Measurements from ENCODE around the gene C19orf25.
A peak's percentile ranks its signal among the peaks of the same experiment; 100 is the strongest.

The C19orf25 gene

GRCh38 chr19:1518471-1518870 lies 39.5 kb upstream of the C19orf25 start:
- no peak for TF ChIP-seq CTCF (IDR thresholded peaks at IDR 0.05; ENCODE audit: low read depth, low read length)
- no peak for DNase-seq (ENCODE audit: extremely low read depth, low read depth)

- DNase-seq (ENCODE audit: extremely low read depth, low read depth): no peak
- TF ChIP-seq CTCF (IDR thresholded peaks at IDR 0.05; ENCODE audit: low read depth, low read length): no peak
Observed at GRCh38 chr19:1516395-1516753, 37.4 kb upstream of the C19orf25 start.

GRCh38 chr19:1514986-1515721 lies 36.1 kb upstream of the C19orf25 start:
- TF ChIP-seq CTCF (IDR thresholded peaks at IDR 0.05; ENCODE audit: low read depth, low read length): no peak
- DNase-seq (ENCODE audit: extremely low read depth, low read depth): no peak

GRCh38 chr19:1514295-1514661 lies 35.3 kb upstream of the C19orf25 start:
- no peak for TF ChIP-seq CTCF (IDR thresholded peaks at IDR 0.05; ENCODE audit: low read depth, low read length)
- DNase-seq (ENCODE audit: extremely low read depth, low read depth): no peak

GRCh38 chr19:1513499-1514294 lies 34.7 kb upstream of the C19orf25 start:
- TF ChIP-seq CTCF (IDR thresholded peaks at IDR 0.05; ENCODE audit: low read depth, low read length): peak; percentile 68
- peak; percentile 30 for DNase-seq (ENCODE audit: extremely low read depth, low read depth)

- no peak for TF ChIP-seq CTCF (IDR thresholded peaks at IDR 0.05; ENCODE audit: low read depth, low read length)
- DNase-seq (ENCODE audit: extremely low read depth, low read depth): peak; percentile 32
Observed at GRCh38 chr19:1512671-1513498, 33.9 kb upstream of the C19orf25 start, which contains the start of gene ADAMTSL5. ADAMTSL5 (minus strand) TSS chr19:1513019; CDS start chr19:1510943, 2,076 bp downstream.
